Esophagus muscularis mucosa (tissue), 3 donors: ENCODE measurements around the gene P2RY2.

Source experiments
- POLR2A ChIP-seq: fragments of 450-650 bp; IDR thresholded peaks from one replicate; pipeline ENCODE4 v1.6.1; 2017; ENCODE audit warnings: antibody characterized with exemption, moderate library complexity, mild to moderate bottlenecking, low read depth
- POLR2AphosphoS5 ChIP-seq, 2 donors: sonication (generic); formaldehyde crosslinking; IDR thresholded peaks; one replicate each; pipeline ENCODE4 v1.6.1; 2017; ENCODE audit warnings: antibody characterized with exemption in 2 of 2
- TF ChIP-seq, protein P1 (sequence below), 3 experiments: fragments of 200-600 bp in 2 of 3; fragments of 450-650 bp in 1 of 3; sonication (generic) in 2 of 3; IDR thresholded peaks; one replicate each; pipeline ENCODE4 v1.5.1; 2017 to 2019; ENCODE audit warnings: antibody characterized with exemption in 3 of 3, mild to moderate bottlenecking in 2 of 3, moderate library complexity in 1 of 3

DNA sequence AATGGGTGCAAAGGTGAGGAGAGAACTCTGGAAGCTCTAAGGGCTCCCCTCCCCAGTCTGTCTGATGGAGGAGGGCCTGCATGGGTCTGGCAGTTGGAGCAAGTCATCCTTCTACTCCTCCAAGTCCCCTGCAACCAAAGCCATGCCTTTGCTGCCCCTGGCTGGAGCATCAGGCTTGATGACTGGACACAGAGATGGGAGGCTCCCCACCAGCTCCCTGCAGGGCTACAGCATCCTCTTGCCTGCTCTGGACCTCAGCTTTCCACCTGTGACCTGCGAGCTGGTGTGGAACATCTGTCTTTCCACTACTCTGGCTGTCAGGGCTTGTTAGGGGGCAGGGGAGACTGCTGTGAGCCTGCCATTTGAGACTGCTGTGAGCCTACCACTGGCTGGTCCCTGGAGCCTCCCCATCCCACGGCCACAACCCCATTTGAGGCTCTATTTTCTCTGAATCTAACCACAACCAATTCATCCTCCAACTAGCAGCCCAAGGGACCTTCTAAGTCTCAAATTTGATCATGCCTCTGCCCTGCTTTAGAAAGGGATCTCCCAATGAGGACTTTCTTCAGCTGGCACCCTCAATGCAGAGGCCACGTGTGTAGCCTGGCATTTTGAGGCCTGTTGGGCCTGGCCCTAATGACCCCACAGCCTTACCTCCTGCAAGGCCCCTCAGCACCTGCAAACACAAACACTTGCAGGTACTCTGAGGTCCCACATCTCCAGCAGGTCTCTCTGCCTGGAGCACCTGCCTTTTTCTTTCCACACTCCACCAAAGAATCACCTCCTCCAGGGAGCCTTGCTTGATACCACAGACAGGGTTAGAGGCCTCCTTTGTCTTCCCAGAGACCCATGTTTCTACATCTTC, 63.9 kb downstream of the P2RY2 start:
- TF ChIP-seq, protein P1, sequence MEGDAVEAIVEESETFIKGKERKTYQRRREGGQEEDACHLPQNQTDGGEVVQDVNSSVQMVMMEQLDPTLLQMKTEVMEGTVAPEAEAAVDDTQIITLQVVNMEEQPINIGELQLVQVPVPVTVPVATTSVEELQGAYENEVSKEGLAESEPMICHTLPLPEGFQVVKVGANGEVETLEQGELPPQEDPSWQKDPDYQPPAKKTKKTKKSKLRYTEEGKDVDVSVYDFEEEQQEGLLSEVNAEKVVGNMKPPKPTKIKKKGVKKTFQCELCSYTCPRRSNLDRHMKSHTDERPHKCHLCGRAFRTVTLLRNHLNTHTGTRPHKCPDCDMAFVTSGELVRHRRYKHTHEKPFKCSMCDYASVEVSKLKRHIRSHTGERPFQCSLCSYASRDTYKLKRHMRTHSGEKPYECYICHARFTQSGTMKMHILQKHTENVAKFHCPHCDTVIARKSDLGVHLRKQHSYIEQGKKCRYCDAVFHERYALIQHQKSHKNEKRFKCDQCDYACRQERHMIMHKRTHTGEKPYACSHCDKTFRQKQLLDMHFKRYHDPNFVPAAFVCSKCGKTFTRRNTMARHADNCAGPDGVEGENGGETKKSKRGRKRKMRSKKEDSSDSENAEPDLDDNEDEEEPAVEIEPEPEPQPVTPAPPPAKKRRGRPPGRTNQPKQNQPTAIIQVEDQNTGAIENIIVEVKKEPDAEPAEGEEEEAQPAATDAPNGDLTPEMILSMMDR (IDR thresholded peaks at IDR 0.05), result no peak
- TF ChIP-seq POLR2AphosphoS5 (IDR thresholded peaks at IDR 0.05), result no peak
- TF ChIP-seq POLR2A, result no peak
